Lower lobe of right lung (tissue), 2 donors: ENCODE results near the gene NAPA. TPM values are rescaled to one million over a fixed set of nuclear protein-coding genes. Genes with fewer than 3 reads are reported as not detected.

Source experiments
- ATAC-seq, 2 donors: fragments of 200-7000 bp; cut with Tn5 transposase; one replicate each; pipeline ENCODE4 v1.9.1; 2020 to 2022; ENCODE audit warnings: mild to moderate bottlenecking in 2 of 2, moderate library complexity in 2 of 2
- DNase-seq: peaks from one replicate; pipeline ENCODE4 v3.0.0-alpha.2; 2020
- H3K27ac ChIP-seq: fragments of 200-600 bp; one replicate; pipeline ENCODE4 v1.8.0; 2022
- H3K27me3 ChIP-seq: fragments of 200-600 bp; one replicate; pipeline ENCODE4 v1.8.0; 2022; ENCODE audit warnings: low read depth
- H3K36me3 ChIP-seq: fragments of 200-600 bp; one replicate; pipeline ENCODE4 v1.8.0; 2022; ENCODE audit warnings: mild to moderate bottlenecking
- H3K4me1 ChIP-seq: fragments of 200-600 bp; one replicate; pipeline ENCODE4 v1.8.0; 2022
- H3K4me3 ChIP-seq: fragments of 200-600 bp; one replicate; pipeline ENCODE4 v1.8.0; 2022; ENCODE audit warnings: mild to moderate bottlenecking
- H3K9me3 ChIP-seq: fragments of 200-600 bp; one replicate; pipeline ENCODE4 v1.8.0; 2022
- CTCF ChIP-seq: fragments of 200-600 bp; IDR thresholded peaks from one replicate; pipeline ENCODE4 v1.8.0; 2022; ENCODE audit warnings: antibody characterized with exemption, mild to moderate bottlenecking
- intact Hi-C: fragments of 100-400 bp; cut with DNase I; formaldehyde crosslinking; loops from one replicate; pipeline ENCODE4 v1.11.0; 2022
- total RNA-seq: library from RNA; stranded (reverse); fragmentation: NEBNext Ultra II Directional; extraction: Animal tissue kit (Norgen Biotek cat#: 25700); gene quantifications from one replicate; pipeline ENCODE4 v1.2.1, GENCODE V29; 2021
- donor health status: DM: no; HTN: yes; CAD: no; lungs with severe emphysema.

NAPA gene
- total RNA-seq, 1 donor from 2014 or later, result 115 TPM

- no peak overlapping the region for H3K4me3 ChIP-seq
- intact Hi-C loops, result no loop called here
- H3K27ac ChIP-seq, result peak overlapping the region; percentile 60
- peaks cover 10% of the 10 kb centered on the region for H3K4me1 ChIP-seq
- no peak for TF ChIP-seq CTCF
- no peaks in the 10 kb centered on the region for H3K36me3 ChIP-seq
- H3K27me3 ChIP-seq, result peaks cover 19% of the 10 kb centered on the region
- DNase-seq, result peak; percentile 66
- H3K9me3 ChIP-seq, result no peaks in the 10 kb centered on the region
- ATAC-seq, result peak; percentile 92 to 94
These were observed 34.5 kb upstream of the NAPA start for GRCh38 chr19:47549261-47549862.

- Histone ChIP-seq H3K36me3 (no peaks in the 10 kb centered on the region), H3K27me3 (peaks cover 29% of the 10 kb centered on the region), H3K9me3 (no peaks in the 10 kb centered on the region), H3K4me3 (no peak overlapping the region), H3K27ac (no peak overlapping the region), H3K4me1 (peaks cover 10% of the 10 kb centered on the region)
- ATAC-seq, result no peak
- no peak for DNase-seq
- intact Hi-C loops, result no loop called here
- TF ChIP-seq CTCF, result no peak
These were observed 32.3 kb upstream of the NAPA start for GRCh38 chr19:47547199-47547598.

- H3K27ac ChIP-seq, result no peak overlapping the region
- H3K9me3 ChIP-seq, result no peaks in the 10 kb centered on the region
- no peaks in the 10 kb centered on the region for H3K36me3 ChIP-seq
- H3K4me3 ChIP-seq, result peak overlapping the region; percentile 28
- peaks cover 10% of the 10 kb centered on the region for H3K4me1 ChIP-seq
- intact Hi-C loops, result no loop called here
- H3K27me3 ChIP-seq, result peaks cover 29% of the 10 kb centered on the region
- no peak for ATAC-seq
- no peak for DNase-seq
- no peak for TF ChIP-seq CTCF
These were observed 30.4 kb upstream of the NAPA start for GRCh38 chr19:47545061-47545948.

- Histone ChIP-seq H3K9me3 (no peaks in the 10 kb centered on the region), H3K4me1 (peaks cover 10% of the 10 kb centered on the region), H3K27me3 (peaks cover 29% of the 10 kb centered on the region), H3K36me3 (no peaks in the 10 kb centered on the region), H3K4me3 (no peak overlapping the region), H3K27ac (no peak overlapping the region)
- TF ChIP-seq CTCF, result no peak
- DNase-seq (no peak), ATAC-seq (no peak)
- intact Hi-C loops, result no loop called here
These were observed 29.6 kb upstream of the NAPA start for GRCh38 chr19:47544476-47544875.

- peaks cover 10% of the 10 kb centered on the region for H3K4me1 ChIP-seq
- H3K36me3 ChIP-seq, result no peaks in the 10 kb centered on the region
- no peak overlapping the region for H3K4me3 ChIP-seq
- no peaks in the 10 kb centered on the region for H3K9me3 ChIP-seq
- TF ChIP-seq CTCF, result no peak
- no peak for DNase-seq
- intact Hi-C loops, result no loop called here
- H3K27ac ChIP-seq, result no peak overlapping the region
- ATAC-seq, result no peak
- peaks cover 29% of the 10 kb centered on the region for H3K27me3 ChIP-seq
These were observed 29.2 kb upstream of the NAPA start for GRCh38 chr19:47544075-47544474.
